Measurements from ENCODE around the gene OR13D1.

DNA sequence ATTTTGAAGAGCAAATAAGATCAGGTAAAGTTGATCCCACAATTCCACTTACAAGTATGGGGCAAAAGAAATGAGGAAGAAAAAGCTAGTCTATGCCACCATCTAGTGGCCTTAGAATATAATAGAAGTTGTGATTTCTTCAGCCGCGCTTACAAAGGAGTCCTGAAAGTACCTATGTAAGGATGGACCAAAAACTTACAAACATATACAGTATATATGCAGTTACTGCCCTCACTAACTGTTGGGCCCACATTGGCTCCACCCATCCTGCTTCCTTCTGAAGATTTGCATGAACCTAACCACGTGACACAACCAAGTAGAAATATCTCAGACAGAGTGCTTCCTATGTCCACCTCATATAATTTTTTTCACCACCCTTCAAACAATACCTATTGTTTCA is 11.7 kb upstream of the OR13D1 start:
- TF ChIP-seq, protein P1, sequence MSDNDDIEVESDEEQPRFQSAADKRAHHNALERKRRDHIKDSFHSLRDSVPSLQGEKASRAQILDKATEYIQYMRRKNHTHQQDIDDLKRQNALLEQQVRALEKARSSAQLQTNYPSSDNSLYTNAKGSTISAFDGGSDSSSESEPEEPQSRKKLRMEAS (CRISPR knock-in tag; IDR thresholded peaks at IDR 0.05): no peak
- no peak for TF ChIP-seq SMARCC2 (IDR thresholded peaks at IDR 0.05; ENCODE audit: low read depth)
- TF ChIP-seq HLTF (IDR thresholded peaks at IDR 0.05): no peak
- TF ChIP-seq L3MBTL2 (IDR thresholded peaks at IDR 0.05): no peak
- TF ChIP-seq TAF1 (IDR thresholded peaks at IDR 0.05; ENCODE audit: control insufficient read depth, extremely low read depth, insufficient read depth, low read length, severe bottlenecking): no peak
- TF ChIP-seq, protein P2, sequence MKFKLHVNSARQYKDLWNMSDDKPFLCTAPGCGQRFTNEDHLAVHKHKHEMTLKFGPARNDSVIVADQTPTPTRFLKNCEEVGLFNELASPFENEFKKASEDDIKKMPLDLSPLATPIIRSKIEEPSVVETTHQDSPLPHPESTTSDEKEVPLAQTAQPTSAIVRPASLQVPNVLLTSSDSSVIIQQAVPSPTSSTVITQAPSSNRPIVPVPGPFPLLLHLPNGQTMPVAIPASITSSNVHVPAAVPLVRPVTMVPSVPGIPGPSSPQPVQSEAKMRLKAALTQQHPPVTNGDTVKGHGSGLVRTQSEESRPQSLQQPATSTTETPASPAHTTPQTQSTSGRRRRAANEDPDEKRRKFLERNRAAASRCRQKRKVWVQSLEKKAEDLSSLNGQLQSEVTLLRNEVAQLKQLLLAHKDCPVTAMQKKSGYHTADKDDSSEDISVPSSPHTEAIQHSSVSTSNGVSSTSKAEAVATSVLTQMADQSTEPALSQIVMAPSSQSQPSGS (CRISPR knock-in tag; IDR thresholded peaks at IDR 0.05): no peak
- TF ChIP-seq, protein P3, sequence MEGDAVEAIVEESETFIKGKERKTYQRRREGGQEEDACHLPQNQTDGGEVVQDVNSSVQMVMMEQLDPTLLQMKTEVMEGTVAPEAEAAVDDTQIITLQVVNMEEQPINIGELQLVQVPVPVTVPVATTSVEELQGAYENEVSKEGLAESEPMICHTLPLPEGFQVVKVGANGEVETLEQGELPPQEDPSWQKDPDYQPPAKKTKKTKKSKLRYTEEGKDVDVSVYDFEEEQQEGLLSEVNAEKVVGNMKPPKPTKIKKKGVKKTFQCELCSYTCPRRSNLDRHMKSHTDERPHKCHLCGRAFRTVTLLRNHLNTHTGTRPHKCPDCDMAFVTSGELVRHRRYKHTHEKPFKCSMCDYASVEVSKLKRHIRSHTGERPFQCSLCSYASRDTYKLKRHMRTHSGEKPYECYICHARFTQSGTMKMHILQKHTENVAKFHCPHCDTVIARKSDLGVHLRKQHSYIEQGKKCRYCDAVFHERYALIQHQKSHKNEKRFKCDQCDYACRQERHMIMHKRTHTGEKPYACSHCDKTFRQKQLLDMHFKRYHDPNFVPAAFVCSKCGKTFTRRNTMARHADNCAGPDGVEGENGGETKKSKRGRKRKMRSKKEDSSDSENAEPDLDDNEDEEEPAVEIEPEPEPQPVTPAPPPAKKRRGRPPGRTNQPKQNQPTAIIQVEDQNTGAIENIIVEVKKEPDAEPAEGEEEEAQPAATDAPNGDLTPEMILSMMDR (IDR thresholded peaks at IDR 0.05 in 2 of 3, conservative IDR thresholded peaks at IDR 0.05 in 1 of 3; ENCODE audit: insufficient read depth in 2 of 3, low read depth in 1 of 3, low read length in 3 of 3): peak; percentile 27 to 65 (median 44); a peak in 4 of 6 replicates
- no peak for TF ChIP-seq POLR2A (conservative IDR thresholded peaks at IDR 0.05)
- no peak for TF ChIP-seq ZNF24 (IDR thresholded peaks at IDR 0.05)
- no peak for TF ChIP-seq ZFX (CRISPR knock-in tag; IDR thresholded peaks at IDR 0.05)
- no peak for TF ChIP-seq POLR2G (IDR thresholded peaks at IDR 0.05; ENCODE audit: low read depth, low read length)
